K562 (cell line): ENCODE data around the gene NEK5.

ENCODE experiments used
- MED1 ChIP-seq: sonication (generic); formaldehyde crosslinking; IDR thresholded peaks from 2 replicates; pipeline ENCODE4 v1.8.1; 2023; ENCODE audit warnings: missing genetic modification reagents, borderline replicate concordance
- NBN ChIP-seq: fragments of 450-650 bp; IDR thresholded peaks from 2 replicates; pipeline ENCODE4 v1.6.1; 2016; ENCODE audit warnings: low read depth, mild to moderate bottlenecking

DNA sequence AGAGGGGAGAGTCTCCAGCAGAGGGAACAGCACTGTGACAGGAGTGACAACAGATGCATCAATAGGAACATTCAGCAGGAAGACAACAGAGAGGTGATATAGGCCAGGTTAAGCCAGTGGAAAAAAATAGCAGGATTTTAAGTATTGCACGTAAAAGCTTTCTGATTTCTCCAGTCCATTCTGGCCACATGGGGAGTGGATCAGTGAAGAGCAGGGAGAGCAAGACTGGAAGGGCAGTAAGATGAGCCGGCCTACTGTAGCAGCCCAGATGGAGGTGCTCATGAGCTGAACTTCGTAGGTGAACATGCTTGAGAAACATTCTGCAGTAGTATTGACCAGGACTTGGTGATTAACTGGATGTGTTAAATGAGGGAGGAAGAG, 102.6 kb downstream of the NEK5 start:
- TF ChIP-seq MED1 (CRISPR knock-in tag) (no peak), NBN (no peak)
